ENCODE measurements around the gene EHD3. TPM values are rescaled to one million over a fixed set of nuclear protein-coding genes. Genes with fewer than 3 reads are reported as not detected.

Gene EHD3
- total RNA-seq, 1 donor: 16.3 TPM

DNA sequence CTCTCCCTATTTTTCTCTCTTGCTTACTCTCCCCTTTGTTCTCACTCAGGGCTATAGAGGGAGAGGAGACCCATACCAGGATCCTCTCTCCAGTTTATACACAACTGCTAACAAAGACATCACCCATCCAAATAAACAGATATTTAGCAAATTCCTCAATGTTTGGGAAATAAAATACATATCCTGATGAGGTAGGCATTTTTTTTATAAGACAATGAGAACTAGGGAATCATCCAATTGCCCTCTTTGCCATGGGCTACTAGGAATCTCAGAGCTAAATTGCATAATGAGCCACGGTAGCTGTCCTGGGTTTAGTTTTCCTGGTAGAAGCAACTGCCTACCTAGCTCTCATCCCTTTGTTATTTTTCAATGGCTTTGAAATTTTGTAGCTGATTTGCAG lies 43.8 kb upstream of the EHD3 start:
- no peak overlapping the region for H2AFZ ChIP-seq (ENCODE audit: low read length)
- H3K9me3 ChIP-seq (ENCODE audit: low read depth, low read length): no peaks in the 10 kb centered on the region
- no peak for DNase-seq (ENCODE audit: insufficient read length, low spot score, missing footprints)
- H3K4me2 ChIP-seq (ENCODE audit: insufficient read depth, low read length): no peak overlapping the region
- TF ChIP-seq, protein P1, sequence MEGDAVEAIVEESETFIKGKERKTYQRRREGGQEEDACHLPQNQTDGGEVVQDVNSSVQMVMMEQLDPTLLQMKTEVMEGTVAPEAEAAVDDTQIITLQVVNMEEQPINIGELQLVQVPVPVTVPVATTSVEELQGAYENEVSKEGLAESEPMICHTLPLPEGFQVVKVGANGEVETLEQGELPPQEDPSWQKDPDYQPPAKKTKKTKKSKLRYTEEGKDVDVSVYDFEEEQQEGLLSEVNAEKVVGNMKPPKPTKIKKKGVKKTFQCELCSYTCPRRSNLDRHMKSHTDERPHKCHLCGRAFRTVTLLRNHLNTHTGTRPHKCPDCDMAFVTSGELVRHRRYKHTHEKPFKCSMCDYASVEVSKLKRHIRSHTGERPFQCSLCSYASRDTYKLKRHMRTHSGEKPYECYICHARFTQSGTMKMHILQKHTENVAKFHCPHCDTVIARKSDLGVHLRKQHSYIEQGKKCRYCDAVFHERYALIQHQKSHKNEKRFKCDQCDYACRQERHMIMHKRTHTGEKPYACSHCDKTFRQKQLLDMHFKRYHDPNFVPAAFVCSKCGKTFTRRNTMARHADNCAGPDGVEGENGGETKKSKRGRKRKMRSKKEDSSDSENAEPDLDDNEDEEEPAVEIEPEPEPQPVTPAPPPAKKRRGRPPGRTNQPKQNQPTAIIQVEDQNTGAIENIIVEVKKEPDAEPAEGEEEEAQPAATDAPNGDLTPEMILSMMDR (IDR thresholded peaks at IDR 0.05; ENCODE audit: extremely low read depth, low read depth, low read length): no peak
- no peak overlapping the region for H3K4me3 ChIP-seq (ENCODE audit: insufficient read depth, low read length)
- H3K4me1 ChIP-seq (ENCODE audit: insufficient read depth, low read length): no peaks in the 10 kb centered on the region
- H3K27ac ChIP-seq (ENCODE audit: low read depth, low read length): no peak overlapping the region
- no peaks in the 10 kb centered on the region for H3K79me2 ChIP-seq (ENCODE audit: insufficient read depth, low read length)
- no peaks in the 10 kb centered on the region for H3K36me3 ChIP-seq (ENCODE audit: insufficient read depth, low read length)
- no peaks in the 10 kb centered on the region for H3K27me3 ChIP-seq (ENCODE audit: insufficient read depth, low read length)
- H4K20me1 ChIP-seq (ENCODE audit: insufficient read depth, low read length): no peaks in the 10 kb centered on the region

DNA sequence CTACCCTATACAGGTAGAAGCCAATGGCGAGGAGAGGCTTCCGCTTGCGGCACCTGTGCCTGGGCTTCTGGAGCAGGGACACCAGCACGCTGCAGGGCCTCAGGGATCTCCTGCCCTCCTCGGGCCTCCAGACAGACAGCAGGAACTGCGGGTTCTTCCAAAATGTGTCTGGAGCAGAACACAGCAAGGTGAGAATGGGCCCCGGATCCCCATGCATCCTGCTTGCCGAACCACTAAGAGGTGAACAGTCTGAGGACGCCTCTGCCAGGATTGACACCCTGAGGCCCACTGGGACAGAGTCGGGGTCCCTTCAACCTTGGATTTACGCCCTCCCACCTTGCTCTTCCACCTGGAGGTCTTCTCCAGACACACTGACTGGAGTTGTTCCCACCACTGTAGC lies 42.0 kb upstream of the EHD3 start:
- DNase-seq (ENCODE audit: insufficient read length, low spot score, missing footprints): no peak
- H3K27me3 ChIP-seq (ENCODE audit: insufficient read depth, low read length): no peaks in the 10 kb centered on the region
- no peaks in the 10 kb centered on the region for H3K9me3 ChIP-seq (ENCODE audit: low read depth, low read length)
- H3K4me1 ChIP-seq (ENCODE audit: insufficient read depth, low read length): no peaks in the 10 kb centered on the region
- no peaks in the 10 kb centered on the region for H3K79me2 ChIP-seq (ENCODE audit: insufficient read depth, low read length)
- no peak overlapping the region for H3K4me2 ChIP-seq (ENCODE audit: insufficient read depth, low read length)
- H3K4me3 ChIP-seq (ENCODE audit: insufficient read depth, low read length): no peak overlapping the region
- H3K27ac ChIP-seq (ENCODE audit: low read depth, low read length): no peak overlapping the region
- no peaks in the 10 kb centered on the region for H3K36me3 ChIP-seq (ENCODE audit: insufficient read depth, low read length)
- H2AFZ ChIP-seq (ENCODE audit: low read length): no peak overlapping the region
- TF ChIP-seq, protein P1 (IDR thresholded peaks at IDR 0.05; ENCODE audit: extremely low read depth, low read depth, low read length): no peak
- H4K20me1 ChIP-seq (ENCODE audit: insufficient read depth, low read length): no peaks in the 10 kb centered on the region

- Histone ChIP-seq H3K4me1 (ENCODE audit: insufficient read depth, low read length) (no peaks in the 10 kb centered on the region), H3K36me3 (ENCODE audit: insufficient read depth, low read length) (no peaks in the 10 kb centered on the region), H3K4me2 (ENCODE audit: insufficient read depth, low read length) (no peak overlapping the region), H3K27ac (ENCODE audit: low read depth, low read length) (no peak overlapping the region), H2AFZ (ENCODE audit: low read length) (no peak overlapping the region), H3K79me2 (ENCODE audit: insufficient read depth, low read length) (no peaks in the 10 kb centered on the region), H3K4me3 (ENCODE audit: insufficient read depth, low read length) (no peak overlapping the region), H4K20me1 (ENCODE audit: insufficient read depth, low read length) (no peaks in the 10 kb centered on the region), H3K9me3 (ENCODE audit: low read depth, low read length) (no peaks in the 10 kb centered on the region), H3K27me3 (ENCODE audit: insufficient read depth, low read length) (no peaks in the 10 kb centered on the region)
- TF ChIP-seq, protein P1 (IDR thresholded peaks at IDR 0.05; ENCODE audit: extremely low read depth, low read depth, low read length): no peak
- no peak for DNase-seq (ENCODE audit: insufficient read length, low spot score, missing footprints)
Measured at GRCh38 chr2:31192396-31192795, 41.6 kb upstream of the EHD3 start.

GRCh38 chr2:31192851-31193392 lies 41.0 kb upstream of the EHD3 start:
- H2AFZ ChIP-seq (ENCODE audit: low read length): no peak overlapping the region
- TF ChIP-seq, protein P1 (IDR thresholded peaks at IDR 0.05; ENCODE audit: extremely low read depth, low read depth, low read length): no peak
- no peaks in the 10 kb centered on the region for H4K20me1 ChIP-seq (ENCODE audit: insufficient read depth, low read length)

More at GRCh38 chr2:31192851-31193392, 41.0 kb upstream of the EHD3 start:
- no peak overlapping the region for H3K4me2 ChIP-seq (ENCODE audit: insufficient read depth, low read length)
- no peak for DNase-seq (ENCODE audit: insufficient read length, low spot score, missing footprints)
- no peaks in the 10 kb centered on the region for H3K4me1 ChIP-seq (ENCODE audit: insufficient read depth, low read length)
- H3K27ac ChIP-seq (ENCODE audit: low read depth, low read length): no peak overlapping the region
- H3K36me3 ChIP-seq (ENCODE audit: insufficient read depth, low read length): no peaks in the 10 kb centered on the region
- H3K9me3 ChIP-seq (ENCODE audit: low read depth, low read length): no peaks in the 10 kb centered on the region
- H3K27me3 ChIP-seq (ENCODE audit: insufficient read depth, low read length): no peaks in the 10 kb centered on the region
- H3K79me2 ChIP-seq (ENCODE audit: insufficient read depth, low read length): no peaks in the 10 kb centered on the region
- H3K4me3 ChIP-seq (ENCODE audit: insufficient read depth, low read length): no peak overlapping the region
